Measurements from ENCODE around the gene DFFA. TPM values are rescaled to one million over a fixed set of nuclear protein-coding genes. Genes with fewer than 3 reads are reported as not detected.
A peak's percentile ranks its signal among the peaks of the same experiment; 100 is the strongest.

The DFFA gene
- total and polyA plus RNA-seq, 9 of the 15 experiments (the other 6 are each of a cell fraction or from before 2014, with no cell fraction given) = 39.6 to 74.8 (median 59.2) TPM

- TF ChIP-seq NRF1 (conservative IDR thresholded peaks at IDR 0.05 in 1 of 2, IDR thresholded peaks at IDR 0.05 in 1 of 2) (peak; percentile 29 to 45; a peak in 1 of 4 replicates), ZNF431 (CRISPR knock-in tag; IDR thresholded peaks at IDR 0.05) (no peak), PCBP1 (IDR thresholded peaks at IDR 0.05; ENCODE audit: low read depth, low read length, poor library complexity, severe bottlenecking) (peak; percentile 40), MGA (IDR thresholded peaks at IDR 0.05) (no peak), PRDM10 (IDR thresholded peaks at IDR 0.05; ENCODE audit: partially characterized antibody) (peak; percentile 27), XRCC4 (IDR thresholded peaks at IDR 0.05; ENCODE audit: extremely low read depth, insufficient read depth, insufficient read length) (no peak), ZNF79 (CRISPR knock-in tag; IDR thresholded peaks at IDR 0.05; ENCODE audit: low read depth) (no peak), CGGBP1 (CRISPR knock-in tag; IDR thresholded peaks at IDR 0.05) (0 out of 2 replicates have a peak, but pooled peaks have one; percentile 26)
These were observed 2.5 kb upstream of the DFFA start, which contains the start of gene PEX14 (continued) for GRCh38 chr1:10474613-10475507.

Measured in K562 (cell line).